Panc1 (cell line): ENCODE measurements around the gene FGR.

Source experiments
- CTCF ChIP-seq: fragments of 450-650 bp; IDR thresholded peaks from 2 replicates; pipeline ENCODE4 v1.5.1; 2017; ENCODE audit warnings: mild to moderate bottlenecking
- POLR2AphosphoS5 ChIP-seq: IDR thresholded peaks from 2 replicates; pipeline ENCODE4 v1.6.1; 2012; ENCODE audit warnings: mild to moderate bottlenecking, low read depth, low read length, moderate library complexity

- TF ChIP-seq CTCF (no peak), POLR2AphosphoS5 (no peak)
Measured at GRCh38 chr1:27581823-27582243, 53.2 kb downstream of the FGR start.
